ENCODE measurements around the gene DIAPH3.

- TF ChIP-seq POLR2AphosphoS5 (IDR thresholded peaks at IDR 0.05) (no peak), POLR2A (IDR thresholded peaks at IDR 0.05) (no peak)
Measured at GRCh38 chr13:59745392-59745788, 418.3 kb downstream of the DIAPH3 start.

Measured in spleen (tissue), 3 donors.